Activated CD8-positive, alpha-beta memory T cell treated with anti-CD3 and anti-CD28 coated beads, Interleukin-2, amount 10 ng/mL, durations not matched to agents 7 days and 5 days (primary cell): ENCODE measurements around the gene NUP43. TPM values are rescaled to one million over a fixed set of nuclear protein-coding genes. Genes with fewer than 3 reads are reported as not detected.

Experiments
- ATAC-seq: fragments of 150-1000 bp; cut with Tn5 transposase; one replicate; pipeline ENCODE4 v1.10.0; 2021; ENCODE audit warnings: moderate library complexity
- CTCF ChIA-PET: fragments of 350-600 bp; sonication (Branson Sonifier 250); formaldehyde crosslinking; loops from one replicate; lab custom pipeline; 2021; ENCODE audit warnings: antibody characterized with exemption; lab: Charles Lee
- DNase-seq: peaks from one replicate; pipeline ENCODE4 v3.0.0-alpha.2; 2020
- H3K27ac Mint-ChIP-seq: one replicate; pipeline ENCODE4 v1.8.0; 2021; ENCODE audit warnings: mild to moderate bottlenecking, mixed read lengths
- H3K27me3 Mint-ChIP-seq: one replicate; pipeline ENCODE4 v1.8.0; 2021; ENCODE audit warnings: mixed read lengths
- H3K36me3 Mint-ChIP-seq: one replicate; pipeline ENCODE4 v1.8.0; 2021; ENCODE audit warnings: mild to moderate bottlenecking, mixed read lengths
- H3K4me1 Mint-ChIP-seq: one replicate; pipeline ENCODE4 v1.8.0; 2021; ENCODE audit warnings: mixed read lengths
- H3K4me3 Mint-ChIP-seq: one replicate; pipeline ENCODE4 v1.8.0; 2021; ENCODE audit warnings: mild to moderate bottlenecking, moderate library complexity, mixed read lengths
- H3K9me3 Mint-ChIP-seq: one replicate; pipeline ENCODE4 v1.8.0; 2022; ENCODE audit warnings: low read depth, mixed read lengths
- total RNA-seq, 2 experiments: library from RNA; stranded (reverse); gene quantifications; one replicate each; pipeline ENCODE4 v1.2.3, GENCODE V29; 2021

Gene NUP43
- total RNA-seq, 2 experiments from 2014 or later, result 67.7 to 75.3 TPM

DNA sequence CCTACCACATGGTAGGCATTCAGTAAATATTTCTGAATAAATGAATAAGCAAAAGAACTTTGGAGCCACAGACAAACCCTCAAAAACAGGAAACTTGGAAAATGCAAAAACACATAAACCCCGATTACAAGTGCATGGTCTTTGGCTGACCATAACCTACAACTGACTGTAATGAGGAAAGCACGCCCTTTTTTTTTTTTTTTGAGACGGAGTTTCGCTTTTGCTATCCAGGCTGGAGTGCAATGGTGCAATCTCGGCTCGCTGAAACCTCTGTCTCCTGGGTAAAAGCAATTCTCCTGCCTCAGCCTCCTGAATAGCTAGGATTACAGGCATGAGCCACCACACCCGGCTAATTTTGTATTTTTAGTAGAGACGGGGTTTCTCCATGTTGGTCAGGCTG lies 16.5 kb downstream of the NUP43 start:
- Mint-ChIP-seq H3K27me3 (no peaks in the 10 kb centered on the region), H3K4me3 (no peak overlapping the region), H3K27ac (no peak overlapping the region), H3K4me1 (peaks cover 14% of the 10 kb centered on the region), H3K36me3 (peaks cover 36% of the 10 kb centered on the region), H3K9me3 (no peaks in the 10 kb centered on the region)
- ATAC-seq (no peak), DNase-seq (no peak)
- CTCF ChIA-PET, result no interaction called here

DNA sequence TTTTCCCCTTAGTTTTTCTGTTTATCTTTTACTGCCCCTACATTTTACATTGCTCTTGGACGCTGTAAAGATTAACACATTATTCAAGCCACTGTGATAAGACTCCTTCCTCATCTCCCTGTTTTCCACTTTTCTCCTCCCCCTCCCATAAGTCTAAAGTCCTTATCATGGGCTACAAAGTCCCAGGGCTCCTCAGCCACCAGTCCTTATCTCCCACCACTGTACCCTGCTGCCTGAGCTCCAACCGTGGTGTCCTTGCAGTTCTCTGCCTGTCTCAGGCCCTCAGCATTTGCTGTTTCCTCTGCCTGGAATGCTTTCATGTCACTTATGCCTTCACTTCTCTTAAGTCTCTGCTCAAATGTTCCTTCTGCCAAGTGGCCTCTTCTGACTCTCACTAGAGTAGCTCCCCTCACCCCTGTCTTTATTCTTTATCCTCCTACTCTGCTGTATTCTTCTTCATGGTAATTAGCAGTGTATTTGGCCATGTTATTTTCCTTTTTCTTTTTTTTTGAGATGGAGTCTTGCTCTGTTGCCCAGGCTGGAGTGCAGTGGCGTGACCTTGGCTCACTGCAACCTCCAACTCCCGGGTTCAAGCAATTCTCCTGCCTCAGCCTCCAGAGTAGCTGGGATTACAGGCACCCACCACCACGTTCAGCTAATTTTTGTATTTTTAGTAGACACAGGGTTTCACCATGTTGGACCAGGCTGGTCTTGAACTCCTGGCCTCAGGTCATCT lies 17.7 kb downstream of the NUP43 start:
- Mint-ChIP-seq H3K27me3 (no peaks in the 10 kb centered on the region), H3K4me3 (peak overlapping the region; percentile 6), H3K36me3 (peaks cover 39% of the 10 kb centered on the region), H3K4me1 (peaks cover 18% of the 10 kb centered on the region), H3K9me3 (no peaks in the 10 kb centered on the region), H3K27ac (peak overlapping the region; percentile 76)
- DNase-seq (no peak), ATAC-seq (no peak)
- CTCF ChIA-PET, result interaction anchor here (1.5 kb wide), 1 partner anchor 42 kb away, joined by 3 read pairs; no protein-coding TSS in a partner anchor

DNA sequence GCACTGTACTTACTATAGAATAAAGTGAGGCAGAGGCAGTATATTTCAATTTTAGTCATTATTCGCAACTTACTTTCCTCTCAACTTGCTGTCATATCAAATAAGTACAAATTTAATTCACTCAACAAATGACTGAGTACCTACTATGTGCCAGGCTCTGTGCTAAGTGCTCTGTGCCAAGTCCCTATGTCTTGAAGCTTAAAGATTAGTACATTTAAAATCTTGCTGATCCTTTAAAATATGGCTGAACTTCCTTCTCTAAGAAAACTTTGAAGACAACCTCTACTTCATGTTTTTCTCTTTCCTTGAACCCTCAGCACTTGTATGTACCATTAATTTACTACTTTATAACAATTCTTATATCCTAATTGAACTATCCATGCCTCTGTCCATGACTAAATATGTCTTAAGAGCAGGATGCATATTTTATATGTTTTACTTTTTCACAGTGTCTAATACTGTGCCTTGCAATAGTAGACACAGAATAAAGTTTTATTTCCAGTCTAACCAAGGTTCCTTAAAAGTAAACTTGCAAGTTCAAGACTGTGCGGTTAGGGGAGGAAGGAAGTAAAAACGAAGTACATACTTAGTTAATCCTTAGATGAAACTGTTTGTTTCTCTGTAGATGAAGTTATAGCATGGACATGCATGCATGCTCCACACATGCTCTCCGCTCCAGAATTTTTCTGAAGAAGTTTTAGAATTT lies 18.4 kb downstream of the NUP43 start:
- H3K9me3 Mint-ChIP-seq, result no peaks in the 10 kb centered on the region
- CTCF ChIA-PET, result interaction anchor here (1.5 kb wide), 1 partner anchor 41 kb away, joined by 3 read pairs; no protein-coding TSS in a partner anchor
- H3K27me3 Mint-ChIP-seq, result no peaks in the 10 kb centered on the region
- peak; percentile 38 for ATAC-seq
- H3K27ac Mint-ChIP-seq, result peak overlapping the region; percentile 76
- peak overlapping the region; percentile 6 for H3K4me3 Mint-ChIP-seq
- H3K4me1 Mint-ChIP-seq, result peaks cover 18% of the 10 kb centered on the region
- peaks cover 34% of the 10 kb centered on the region for H3K36me3 Mint-ChIP-seq
- no peak for DNase-seq

DNA sequence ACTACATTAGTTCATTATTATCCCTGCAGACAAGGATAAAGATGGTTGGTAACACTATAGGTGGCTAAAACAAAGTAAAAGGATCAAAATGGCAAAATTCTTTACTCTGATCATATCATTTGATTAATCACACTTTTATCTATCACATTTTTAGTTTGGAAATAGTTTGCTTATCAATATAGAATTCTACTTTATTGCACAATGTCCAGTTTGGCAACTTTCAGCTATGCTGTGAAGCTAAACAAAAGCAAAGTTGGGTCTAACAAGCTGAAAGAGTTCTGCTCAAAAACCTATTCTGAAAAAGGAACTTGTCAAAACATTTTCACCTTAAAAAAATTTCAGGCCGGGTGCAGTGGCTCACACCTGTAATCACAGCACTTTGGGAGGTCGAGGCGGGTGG lies 20.5 kb downstream of the NUP43 start:
- H3K9me3 Mint-ChIP-seq, result no peaks in the 10 kb centered on the region
- no peak overlapping the region for H3K4me3 Mint-ChIP-seq
- no peak overlapping the region for H3K27ac Mint-ChIP-seq
- H3K36me3 Mint-ChIP-seq, result peaks cover 30% of the 10 kb centered on the region
- peaks cover 18% of the 10 kb centered on the region for H3K4me1 Mint-ChIP-seq
- DNase-seq, result no peak
- ATAC-seq, result no peak
- CTCF ChIA-PET, result interaction anchor here (1.3 to 1.5 kb wide), 2 partner anchors 21 to 24 kb away, joined by 3 to 4 read pairs; partner anchors contain the start of gene PCMT1
- no peaks in the 10 kb centered on the region for H3K27me3 Mint-ChIP-seq

DNA sequence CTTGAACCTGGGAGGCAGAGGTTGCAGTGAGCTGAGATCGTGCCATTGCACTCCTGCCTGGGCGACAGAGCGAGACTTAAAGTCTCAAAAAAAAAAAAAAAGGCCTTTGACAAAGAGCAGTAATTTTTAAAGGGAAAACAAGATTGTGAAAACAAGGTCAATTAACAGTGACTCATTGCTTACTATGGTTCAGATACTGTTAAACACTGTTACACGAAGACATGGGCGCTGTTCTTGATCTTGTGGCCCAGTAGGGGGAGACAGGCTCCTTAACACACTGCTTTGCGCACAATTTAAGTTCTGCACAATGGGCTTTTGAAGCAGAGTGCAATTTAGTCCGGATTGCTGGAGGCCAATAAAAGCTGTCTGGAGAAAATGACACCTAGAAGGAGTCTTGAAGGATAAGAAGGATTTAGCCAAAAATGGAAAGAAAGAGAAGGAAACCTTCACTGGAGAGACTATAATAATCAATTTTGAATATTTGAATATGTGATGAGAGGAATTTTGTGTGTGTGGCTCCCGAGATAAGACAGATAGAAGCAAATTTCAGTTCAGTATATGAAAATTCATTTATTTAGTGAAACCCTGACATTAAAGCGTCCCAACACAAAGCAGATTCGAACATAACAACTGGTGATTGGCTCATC lies 22.4 kb downstream of the NUP43 start:
- no peak overlapping the region for H3K27ac Mint-ChIP-seq
- ATAC-seq (peak; percentile 89), DNase-seq (peak; percentile 61)
- no peaks in the 10 kb centered on the region for H3K27me3 Mint-ChIP-seq
- CTCF ChIA-PET, result interaction anchor here (0.6 to 1.4 kb wide), 8 partner anchors 9 to 198 kb away, joined by 3 to 4 read pairs (median 3); no protein-coding TSS in a partner anchor
- H3K4me1 Mint-ChIP-seq, result peaks cover 22% of the 10 kb centered on the region
- no peaks in the 10 kb centered on the region for H3K9me3 Mint-ChIP-seq
- no peak overlapping the region for H3K4me3 Mint-ChIP-seq
- peaks cover 27% of the 10 kb centered on the region for H3K36me3 Mint-ChIP-seq

DNA sequence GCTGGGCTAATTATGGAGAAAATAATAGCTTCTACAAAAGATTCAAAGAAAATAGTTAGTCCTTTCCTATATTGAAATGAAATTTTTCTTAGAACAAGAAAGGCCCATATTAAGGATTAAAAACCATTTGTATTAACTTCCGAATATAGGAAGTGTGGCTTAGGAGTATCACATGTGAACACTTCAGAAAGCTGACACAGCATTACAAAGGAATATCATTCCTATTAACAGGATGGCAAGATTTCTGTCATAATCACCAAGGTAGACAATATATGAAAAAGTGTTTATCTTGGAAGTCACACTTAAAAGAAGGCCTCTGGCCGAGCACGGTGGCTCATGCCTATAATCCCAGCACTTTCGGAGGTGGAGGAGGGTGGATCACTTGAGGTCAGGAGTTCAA lies 23.1 kb downstream of the NUP43 start:
- no peak overlapping the region for H3K27ac Mint-ChIP-seq
- ATAC-seq, result no peak

DNA sequence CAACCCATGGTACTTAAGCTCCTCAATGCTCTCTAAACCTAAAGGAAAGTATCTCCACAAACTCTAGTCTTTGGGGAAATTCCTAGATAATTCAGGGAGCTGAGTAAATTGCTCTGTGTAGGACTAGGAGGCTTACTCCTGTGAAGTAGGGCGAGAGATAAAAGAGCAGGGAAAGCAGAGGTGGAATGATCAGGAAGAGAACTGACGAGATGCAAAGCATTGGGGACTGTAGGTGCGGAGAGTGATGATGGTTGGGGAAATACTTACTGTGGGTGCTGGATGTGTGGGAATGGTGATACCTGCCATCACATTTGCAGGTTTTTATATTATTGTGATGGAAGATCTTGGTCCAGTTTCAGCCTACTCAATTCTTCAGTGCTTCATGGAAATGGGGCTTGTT lies 26.8 kb downstream of the NUP43 start:
- ATAC-seq (no peak), DNase-seq (peak; percentile 15)
- H3K27ac Mint-ChIP-seq, result peak overlapping the region; percentile 11
- H3K36me3 Mint-ChIP-seq, result peaks cover 19% of the 10 kb centered on the region
- H3K9me3 Mint-ChIP-seq, result no peaks in the 10 kb centered on the region
- CTCF ChIA-PET, result no interaction called here
- peaks cover 31% of the 10 kb centered on the region for H3K4me1 Mint-ChIP-seq
- H3K27me3 Mint-ChIP-seq, result no peaks in the 10 kb centered on the region
- H3K4me3 Mint-ChIP-seq, result no peak overlapping the region

More for the DNA sequence above, 23.1 kb downstream of the NUP43 start:
- H3K27me3 Mint-ChIP-seq, result no peaks in the 10 kb centered on the region
- peaks cover 23% of the 10 kb centered on the region for H3K4me1 Mint-ChIP-seq
- CTCF ChIA-PET, result interaction anchor here (0.8 to 1.4 kb wide), 4 partner anchors 10 to 96 kb away, joined by 3 to 6 read pairs (median 3); partner anchors contain the start of gene PCMT1
- no peak overlapping the region for H3K4me3 Mint-ChIP-seq
- H3K9me3 Mint-ChIP-seq, result no peaks in the 10 kb centered on the region
- peaks cover 22% of the 10 kb centered on the region for H3K36me3 Mint-ChIP-seq
- no peak for DNase-seq

DNA sequence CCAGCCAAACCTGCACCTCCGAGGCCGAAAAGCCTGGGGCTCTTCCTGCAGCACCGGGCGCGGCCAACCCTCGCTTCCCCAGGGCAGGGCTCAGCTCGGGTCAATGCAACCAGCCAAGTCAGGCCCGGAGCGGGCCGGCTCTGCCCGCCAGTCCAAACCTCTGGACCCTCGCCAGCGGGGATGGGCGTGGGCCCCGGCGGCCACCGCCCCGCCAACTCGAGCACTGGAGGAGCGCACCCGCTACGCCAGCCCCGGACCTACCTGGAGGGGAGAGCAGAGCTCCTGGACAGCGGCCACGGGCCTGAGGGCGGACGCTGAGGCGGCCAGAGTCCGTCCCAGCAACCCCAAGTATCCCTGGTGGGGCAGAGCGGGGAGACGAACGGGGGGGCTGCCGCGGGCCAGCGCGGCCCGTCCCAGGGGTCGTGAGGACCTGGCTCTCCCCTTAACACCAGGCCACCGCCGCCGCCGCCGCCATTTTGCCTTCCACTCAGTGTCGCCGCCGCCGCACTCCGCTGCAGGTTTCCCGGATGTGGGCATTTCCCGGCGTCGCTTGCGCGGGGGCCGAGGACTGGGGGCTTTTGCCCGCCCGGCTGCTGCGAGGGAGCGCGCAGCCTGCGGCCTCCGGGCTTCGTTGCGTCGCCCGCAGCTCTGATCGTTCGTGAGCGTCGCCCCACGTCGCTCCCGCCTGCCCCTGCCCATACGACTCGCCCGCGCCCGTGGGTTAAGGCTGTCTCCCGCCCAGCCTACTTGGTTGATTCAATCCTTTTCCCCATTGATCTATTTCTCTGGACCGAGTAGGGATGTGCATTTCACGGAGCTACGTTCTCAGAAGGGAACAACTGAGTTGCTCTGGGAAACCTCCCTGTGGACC lies 28.5 kb downstream of the NUP43 start, which contains the start of gene LATS1:
Gene LATS1, minus strand, starts transcription at position 514 of the 871 bp plus-strand sequence. CDS start 15,975 bp downstream, outside the sequence.
- Mint-ChIP-seq H3K36me3 (peaks cover 22% of the 10 kb centered on the region), H3K9me3 (no peaks in the 10 kb centered on the region), H3K27me3 (no peaks in the 10 kb centered on the region), H3K4me3 (peak within 1 kb of the TSS; percentile 92), H3K27ac (peak within 1 kb of the TSS; percentile 97), H3K4me1 (peaks cover 34% of the 10 kb centered on the region)
- peak; percentile 96 for DNase-seq
- ATAC-seq, result peak; percentile 91
- CTCF ChIA-PET, result interaction anchor here (0.8 to 2.8 kb wide), 9 partner anchors 13 to 172 kb away, joined by 3 to 14 read pairs (median 3); partner anchors contain the start of genes GINM1, NUP43 and PPIL4

DNA sequence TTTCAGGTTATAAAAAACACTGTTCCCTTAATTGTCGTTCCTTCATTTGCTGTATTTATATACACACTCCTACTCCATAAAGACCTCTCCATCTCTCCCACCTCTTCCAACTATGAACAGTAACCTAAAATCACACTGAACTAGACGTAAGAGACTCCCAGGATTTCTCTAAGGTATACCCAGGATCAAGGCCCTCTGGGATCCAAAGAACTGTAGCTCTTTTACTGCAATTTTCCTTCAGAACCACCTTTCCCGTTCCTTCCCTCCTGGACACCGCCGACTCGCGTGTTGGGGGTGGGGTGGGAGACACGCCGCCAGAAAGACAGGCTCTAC lies 29.1 kb downstream of the NUP43 start:
- Mint-ChIP-seq H3K27ac (peak overlapping the region; percentile 97), H3K27me3 (no peaks in the 10 kb centered on the region), H3K9me3 (no peaks in the 10 kb centered on the region), H3K4me3 (peak overlapping the region; percentile 92), H3K36me3 (peaks cover 22% of the 10 kb centered on the region), H3K4me1 (peaks cover 34% of the 10 kb centered on the region)
- CTCF ChIA-PET, result interaction anchor here (1.0 to 2.8 kb wide), 4 partner anchors 13 to 172 kb away, joined by 3 to 14 read pairs (median 8); partner anchors contain the start of genes GINM1, NUP43 and PPIL4
- ATAC-seq, result no peak
- no peak for DNase-seq

DNA sequence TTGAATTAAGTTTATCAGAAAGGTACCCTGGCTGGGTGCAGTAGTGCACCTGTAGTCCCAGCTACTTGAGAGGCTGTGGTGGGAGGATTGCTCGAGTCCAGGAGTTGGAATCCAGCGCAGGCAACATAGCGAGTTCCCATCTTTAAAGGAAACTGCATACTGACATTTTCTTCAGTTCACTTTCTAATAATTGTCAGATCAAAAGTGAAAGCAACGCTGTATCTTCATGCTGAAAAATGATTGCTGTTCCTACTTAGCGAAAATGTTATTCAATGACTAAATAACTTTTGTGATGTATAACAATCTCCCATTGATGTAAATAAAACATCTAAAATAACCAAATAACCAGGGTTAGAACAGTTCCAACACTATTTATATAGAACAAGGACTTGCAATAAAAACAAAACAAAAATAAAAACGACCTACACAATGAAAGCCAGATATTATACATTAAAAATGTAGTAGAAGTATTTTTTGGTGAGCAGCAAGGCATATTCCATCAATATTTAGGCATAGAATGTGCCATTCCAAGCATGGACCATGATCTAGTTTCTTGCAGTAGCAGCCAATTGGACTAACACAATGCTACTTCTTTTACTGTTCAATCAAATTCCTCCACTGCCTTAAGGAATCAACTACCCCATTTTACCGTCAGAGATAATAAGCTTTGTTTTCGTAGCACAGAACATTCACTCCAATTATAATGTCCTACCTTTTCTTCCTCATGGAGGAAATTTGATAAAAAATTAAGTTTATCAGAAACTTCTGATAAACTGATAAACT lies 30.0 kb downstream of the NUP43 start:
- H3K4me3 Mint-ChIP-seq, result peak overlapping the region; percentile 92
- H3K27ac Mint-ChIP-seq, result peak overlapping the region; percentile 97
- CTCF ChIA-PET, result interaction anchor here (1.0 to 2.8 kb wide), 5 partner anchors 12 to 171 kb away, joined by 3 to 14 read pairs (median 7); partner anchors contain the start of genes GINM1, NUP43 and PPIL4
- no peaks in the 10 kb centered on the region for H3K9me3 Mint-ChIP-seq
- peak; percentile 39 for DNase-seq
- H3K4me1 Mint-ChIP-seq, result peaks cover 38% of the 10 kb centered on the region
- ATAC-seq, result no peak
- no peaks in the 10 kb centered on the region for H3K27me3 Mint-ChIP-seq
- H3K36me3 Mint-ChIP-seq, result peaks cover 25% of the 10 kb centered on the region

DNA sequence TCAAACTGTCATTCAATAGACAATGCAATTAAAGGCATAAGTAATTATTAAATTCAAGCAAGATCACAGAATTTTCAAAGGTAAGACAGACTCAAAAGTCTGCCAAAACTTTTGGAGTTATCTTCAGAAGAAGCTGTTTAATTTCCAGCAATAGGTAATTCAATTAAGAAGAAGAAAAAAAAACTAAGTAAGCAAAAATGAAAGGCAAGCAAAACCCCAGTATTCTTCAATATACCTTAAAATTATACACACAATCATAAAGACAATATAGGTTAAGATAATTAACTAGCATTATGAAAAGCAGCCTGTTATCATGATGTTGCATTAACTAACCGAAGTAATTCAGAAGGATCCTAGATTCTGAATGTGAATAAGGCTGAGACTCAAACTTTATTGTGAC lies 31.9 kb downstream of the NUP43 start:
- H3K4me3 Mint-ChIP-seq, result no peak overlapping the region
- no peak overlapping the region for H3K27ac Mint-ChIP-seq
- H3K4me1 Mint-ChIP-seq, result peaks cover 45% of the 10 kb centered on the region
- no peaks in the 10 kb centered on the region for H3K9me3 Mint-ChIP-seq
- DNase-seq, result no peak
- no peak for ATAC-seq
- H3K27me3 Mint-ChIP-seq, result no peaks in the 10 kb centered on the region
- peaks cover 27% of the 10 kb centered on the region for H3K36me3 Mint-ChIP-seq
- CTCF ChIA-PET, result interaction anchor here (1.0 to 1.2 kb wide), 2 partner anchors 15 to 169 kb away, joined by 3 read pairs; partner anchors contain the start of gene PPIL4
